ENCODE results near the gene TBC1D22A.

TBC1D22A gene

DNA sequence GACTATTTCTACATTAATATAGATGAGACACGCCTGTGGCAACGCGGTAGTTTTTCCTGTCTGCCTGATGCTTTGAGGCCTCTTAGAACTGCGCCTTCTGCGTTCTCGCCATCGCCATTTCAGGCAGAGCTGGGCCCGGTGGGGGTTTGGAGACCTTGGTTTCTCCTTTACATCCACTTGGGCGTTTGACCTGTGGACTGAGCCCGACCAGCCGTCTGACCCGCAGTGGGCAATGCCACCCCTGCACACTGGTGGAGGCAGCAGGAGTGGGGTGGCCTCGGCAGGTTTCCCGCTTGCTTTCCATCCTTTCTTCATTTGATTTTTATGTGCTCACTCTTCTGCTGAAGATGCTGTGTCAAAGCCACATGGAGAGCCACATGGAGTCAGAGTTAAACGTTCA is 130.4 kb downstream of the TBC1D22A start:
- DNase-seq = no peak

DNA sequence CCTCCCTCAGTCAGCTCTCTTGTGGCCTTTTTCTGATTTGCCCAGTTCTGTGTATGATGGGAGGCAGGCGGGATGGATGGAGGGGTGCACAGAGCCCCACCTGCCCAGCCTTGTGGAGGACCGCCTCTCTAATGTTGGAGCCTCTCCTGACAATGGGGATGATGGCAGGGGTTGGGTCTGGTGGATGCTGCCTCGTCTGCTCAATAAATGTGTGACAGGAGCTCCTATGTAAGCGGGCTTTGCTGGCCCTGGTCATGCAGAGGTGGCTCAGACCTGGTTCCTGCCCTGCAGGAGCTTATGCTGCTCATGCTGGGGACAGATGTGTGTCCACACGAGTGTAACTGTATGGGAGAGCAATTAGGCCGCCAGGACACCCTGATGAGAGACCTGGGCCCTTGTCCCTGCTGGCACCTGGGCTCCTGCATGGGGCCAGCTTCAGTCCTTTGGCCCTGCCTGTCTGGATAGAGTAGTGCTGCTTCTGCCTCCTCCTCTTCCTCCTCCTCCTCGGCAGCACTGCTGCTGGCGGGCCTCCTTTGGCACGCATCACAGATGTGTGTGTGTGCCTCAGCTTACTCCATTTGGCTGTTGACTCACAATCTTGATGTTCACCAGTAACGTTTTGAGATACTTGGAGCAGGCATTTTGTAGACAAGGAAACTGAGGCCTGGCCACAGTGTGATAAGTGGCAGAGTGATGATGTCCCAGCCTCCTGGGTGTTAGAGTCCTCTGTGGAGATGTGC is 131.0 kb downstream of the TBC1D22A start:
- DNase-seq = no peak

DNA sequence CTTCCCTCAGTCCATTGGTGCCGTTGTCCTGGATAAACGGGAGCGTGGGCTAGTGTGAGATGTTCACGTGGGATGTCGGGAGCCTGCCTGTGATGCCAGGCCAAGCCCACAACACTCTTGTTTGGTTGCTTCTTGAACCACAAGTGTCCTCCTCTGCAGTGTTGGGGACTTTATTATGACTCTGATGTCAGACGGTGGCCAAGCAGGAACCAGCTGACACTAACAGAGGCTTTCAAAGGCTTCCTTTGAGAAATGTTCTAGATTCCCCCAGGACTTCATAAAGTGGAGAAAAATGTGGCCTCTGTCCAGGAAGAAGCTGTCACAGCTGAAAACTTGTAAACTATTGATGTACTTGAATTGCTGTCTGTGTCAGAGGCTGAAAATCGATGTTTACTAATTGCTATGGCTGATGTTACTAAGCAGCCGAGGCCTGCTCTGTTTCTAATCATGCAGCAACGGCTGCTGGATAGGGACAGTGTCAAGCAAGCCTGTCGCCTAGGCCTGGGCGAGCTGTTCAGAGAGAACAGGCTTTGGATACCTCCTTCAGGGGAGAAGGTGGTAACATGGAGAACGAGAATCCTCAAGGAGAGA is 131.7 kb downstream of the TBC1D22A start:
- DNase-seq = no peak

- no peak for DNase-seq
These were observed 132.6 kb downstream of the TBC1D22A start for GRCh38 chr22:46894851-46895640.

- DNase-seq = no peak
These were observed 133.3 kb downstream of the TBC1D22A start for GRCh38 chr22:46895753-46896152.

DNA sequence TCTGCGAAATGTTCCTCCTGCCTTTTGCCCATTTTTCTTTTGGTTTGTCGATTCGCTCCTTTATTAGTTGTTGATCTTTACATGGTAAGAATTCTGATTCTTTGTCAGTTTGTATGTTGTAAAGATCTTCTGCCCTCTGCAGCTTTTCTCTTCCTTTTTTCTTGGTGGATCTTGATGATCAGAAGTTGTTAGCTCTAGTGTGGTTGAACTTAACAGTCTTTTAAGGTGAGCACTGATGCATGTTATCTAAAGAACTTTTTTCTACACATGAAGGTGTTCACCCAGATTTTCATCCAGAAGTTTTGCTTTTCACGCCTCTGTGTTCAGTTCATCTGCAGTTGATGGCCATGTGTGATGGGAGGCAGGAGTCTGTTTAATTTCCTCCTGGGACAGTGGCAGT is 133.7 kb downstream of the TBC1D22A start:
- DNase-seq = no peak

DNA sequence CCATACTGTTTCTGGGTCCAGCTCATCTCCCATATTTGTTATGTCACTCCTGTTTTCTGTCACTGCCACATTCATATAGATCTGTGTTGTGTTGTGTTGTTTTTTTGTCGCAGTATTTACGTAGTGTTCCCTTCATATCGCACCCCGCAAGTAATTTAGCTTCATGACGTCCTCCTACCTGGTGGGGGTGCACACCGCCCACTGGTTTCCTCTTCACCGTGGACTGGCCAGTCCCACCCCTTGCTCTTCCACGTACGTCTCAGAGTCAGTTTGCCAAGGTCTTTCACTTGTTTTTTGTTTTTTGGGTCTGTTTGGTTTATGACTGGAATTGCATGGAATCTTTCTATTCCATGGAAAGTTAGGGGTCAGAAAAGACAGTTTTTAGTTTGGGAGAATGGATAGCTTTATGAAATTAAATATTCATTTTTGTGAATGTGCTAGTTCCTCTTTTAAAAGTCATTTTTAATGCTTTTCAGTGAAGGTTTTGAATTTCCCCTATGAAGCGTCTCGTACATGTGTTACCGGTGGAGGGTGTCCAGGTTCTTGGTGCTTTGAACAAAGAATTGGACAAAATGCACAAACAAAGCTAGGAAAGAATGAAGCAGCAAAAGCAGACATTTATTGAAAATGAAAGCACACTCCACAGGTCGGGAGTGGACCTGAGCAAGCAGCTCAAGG is 134.3 kb downstream of the TBC1D22A start:
- no peak for DNase-seq

DNA sequence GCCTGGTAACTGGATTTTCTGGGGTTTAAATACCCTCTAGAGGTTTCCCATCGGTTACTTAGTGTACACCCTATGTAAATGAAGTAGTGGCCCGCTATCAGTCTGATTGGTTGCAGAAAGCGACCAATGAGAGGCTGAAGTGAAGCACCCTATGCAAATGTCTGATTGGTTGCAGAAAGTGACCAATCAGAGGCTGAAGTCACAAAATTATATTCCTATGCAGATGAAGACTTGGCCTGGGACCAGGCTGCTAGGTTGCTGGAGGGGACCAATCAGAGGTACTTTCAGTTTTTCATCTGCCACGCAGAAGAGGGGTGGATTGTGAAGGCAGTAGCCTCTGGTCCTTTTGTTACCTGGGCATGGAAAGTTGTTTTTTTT is 134.8 kb downstream of the TBC1D22A start:
- peak; percentile 27 to 78 for DNase-seq

DNA sequence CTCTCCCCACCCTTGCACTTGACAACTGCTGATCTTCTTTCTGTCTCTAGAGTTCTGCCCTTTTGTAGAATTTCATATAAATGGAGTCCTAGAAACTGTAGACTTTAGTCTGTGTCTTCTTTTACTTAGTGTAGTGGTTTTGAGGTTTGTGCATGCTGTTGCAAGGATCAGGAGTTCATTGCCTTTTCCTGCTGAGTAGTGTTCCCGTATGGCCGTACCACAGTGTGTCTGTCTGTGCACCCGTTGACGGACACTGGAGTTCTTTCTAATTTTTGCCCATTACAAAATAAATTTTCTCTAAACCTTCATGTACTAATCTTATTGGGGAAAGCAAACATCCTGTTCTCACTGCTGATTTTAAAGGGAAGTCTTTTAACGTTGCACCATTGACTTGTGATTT is 138.1 kb downstream of the TBC1D22A start:
- DNase-seq = no peak

GRCh38 chr22:46902436-46902835 is 140.0 kb downstream of the TBC1D22A start:
- no peak for DNase-seq

- no peak for DNase-seq
These were observed 140.8 kb downstream of the TBC1D22A start for GRCh38 chr22:46902998-46903916.

- no peak for DNase-seq
These were observed 143.0 kb downstream of the TBC1D22A start for GRCh38 chr22:46905415-46905814.

- DNase-seq = no peak
These were observed 143.4 kb downstream of the TBC1D22A start for GRCh38 chr22:46905834-46906233.

GRCh38 chr22:46906326-46907045 is 144.0 kb downstream of the TBC1D22A start:
- no peak for DNase-seq

- no peak for DNase-seq
These were observed 145.1 kb downstream of the TBC1D22A start for GRCh38 chr22:46907241-46908215.

GRCh38 chr22:46908641-46909107 is 146.2 kb downstream of the TBC1D22A start:
- no peak for DNase-seq

- DNase-seq = no peak
These were observed 147.0 kb downstream of the TBC1D22A start for GRCh38 chr22:46909237-46910030.

DNA sequence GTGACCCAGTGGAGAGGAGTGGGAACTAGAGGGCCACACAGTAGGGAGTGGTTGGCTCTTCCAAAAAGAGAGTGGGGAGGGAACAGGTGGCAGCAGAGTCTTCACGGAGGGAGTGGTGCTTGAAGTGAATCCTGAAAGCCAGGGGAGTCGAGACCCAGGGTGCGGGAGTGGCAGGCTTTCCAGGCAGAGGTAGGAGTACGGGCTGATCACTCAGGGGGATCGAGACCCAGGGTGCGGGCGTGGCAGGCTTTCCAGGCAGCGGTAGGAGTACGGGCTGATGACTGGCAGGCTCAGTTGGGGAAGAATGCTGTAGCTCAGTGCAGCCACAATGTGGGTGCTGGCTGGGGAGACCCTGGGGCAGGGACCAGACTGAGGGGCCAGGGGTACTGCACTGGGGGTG is 148.2 kb downstream of the TBC1D22A start:
- DNase-seq = no peak

DNA sequence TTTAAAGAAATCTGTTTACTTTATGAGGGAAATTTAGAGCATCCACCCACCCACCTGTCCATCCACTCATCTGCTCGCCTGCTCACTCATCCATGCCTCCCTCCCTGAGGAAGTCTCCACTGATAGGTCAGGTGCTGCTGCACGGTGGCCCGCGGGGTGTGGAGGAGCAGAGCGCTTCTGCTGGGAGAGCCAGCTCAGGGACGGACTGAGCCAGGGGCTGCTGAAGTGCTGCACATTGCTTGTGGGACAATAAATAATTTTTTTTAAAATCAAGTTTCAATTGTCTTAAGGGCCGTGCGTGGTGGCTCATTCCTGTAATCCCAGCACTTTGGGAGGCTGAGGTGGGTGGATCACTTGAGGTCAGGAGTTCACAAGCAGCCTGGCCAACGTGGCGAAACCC is 148.9 kb downstream of the TBC1D22A start:
- DNase-seq = no peak
